ENCODE measurements around the gene GASK1A.

DNA sequence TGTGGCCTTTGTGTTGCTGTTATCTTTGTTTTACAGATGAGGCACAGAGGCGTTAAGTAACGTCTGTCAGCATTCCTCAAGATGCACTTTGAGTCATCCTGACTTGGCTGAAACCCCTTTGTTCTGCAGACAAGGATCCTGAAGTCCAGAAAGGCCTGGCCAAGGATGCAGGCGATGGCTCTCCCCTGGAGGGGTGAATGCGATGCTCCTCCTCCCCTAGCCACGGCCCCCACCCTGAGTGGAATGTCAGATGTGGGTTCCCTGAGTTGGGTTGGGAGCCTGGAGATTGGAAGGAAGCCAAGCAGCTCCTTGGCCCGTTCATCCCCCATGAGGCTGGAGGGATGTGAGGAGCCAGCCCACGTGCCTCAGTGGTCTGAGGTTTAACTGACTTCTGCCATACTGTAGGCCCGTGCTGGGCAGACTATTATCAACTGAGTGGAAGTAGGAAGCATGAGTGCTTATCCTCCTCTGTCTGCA lies 83.5 kb downstream of the GASK1A start:
- TF ChIP-seq, protein P1, sequence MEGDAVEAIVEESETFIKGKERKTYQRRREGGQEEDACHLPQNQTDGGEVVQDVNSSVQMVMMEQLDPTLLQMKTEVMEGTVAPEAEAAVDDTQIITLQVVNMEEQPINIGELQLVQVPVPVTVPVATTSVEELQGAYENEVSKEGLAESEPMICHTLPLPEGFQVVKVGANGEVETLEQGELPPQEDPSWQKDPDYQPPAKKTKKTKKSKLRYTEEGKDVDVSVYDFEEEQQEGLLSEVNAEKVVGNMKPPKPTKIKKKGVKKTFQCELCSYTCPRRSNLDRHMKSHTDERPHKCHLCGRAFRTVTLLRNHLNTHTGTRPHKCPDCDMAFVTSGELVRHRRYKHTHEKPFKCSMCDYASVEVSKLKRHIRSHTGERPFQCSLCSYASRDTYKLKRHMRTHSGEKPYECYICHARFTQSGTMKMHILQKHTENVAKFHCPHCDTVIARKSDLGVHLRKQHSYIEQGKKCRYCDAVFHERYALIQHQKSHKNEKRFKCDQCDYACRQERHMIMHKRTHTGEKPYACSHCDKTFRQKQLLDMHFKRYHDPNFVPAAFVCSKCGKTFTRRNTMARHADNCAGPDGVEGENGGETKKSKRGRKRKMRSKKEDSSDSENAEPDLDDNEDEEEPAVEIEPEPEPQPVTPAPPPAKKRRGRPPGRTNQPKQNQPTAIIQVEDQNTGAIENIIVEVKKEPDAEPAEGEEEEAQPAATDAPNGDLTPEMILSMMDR (IDR thresholded peaks at IDR 0.05) = no peak
- no peak for TF ChIP-seq POLR2A (IDR thresholded peaks at IDR 0.05)
